Peyer's patch (tissue), 4 donors: ENCODE measurements around the gene PRTG. TPM values are rescaled to one million over a fixed set of nuclear protein-coding genes. Genes with fewer than 3 reads are reported as not detected.

Source experiments
- DNase-seq, 3 donors: peaks; one replicate each; pipeline ENCODE4 v3.0.0-alpha.2; 2017 to 2019
- H3K27ac ChIP-seq, 4 donors: fragments of 200-600 bp; sonication (generic); one replicate each; pipeline ENCODE4 v1.5.1; 2016 to 2019
- H3K27me3 ChIP-seq, 2 donors: fragments of 200-600 bp; sonication (generic); one replicate each; pipeline ENCODE4 v1.5.1; 2019
- H3K36me3 ChIP-seq, 3 donors: fragments of 200-600 bp; sonication (generic); one replicate each; pipeline ENCODE4 v1.5.1; 2016 to 2019
- H3K4me1 ChIP-seq, 4 donors: fragments of 200-600 bp; sonication (generic); one replicate each; pipeline ENCODE4 v1.5.1; 2016 to 2019
- H3K4me3 ChIP-seq, 4 donors: fragments of 200-600 bp; sonication (generic); 1 replicate in 3 of 4; 2 replicates in 1 of 4; pipeline ENCODE4 v1.5.1; 2016 to 2019; ENCODE audit warnings: mild to moderate bottlenecking in 1 of 4
- H3K9me3 ChIP-seq, 4 donors: fragments of 200-600 bp; sonication (generic); one replicate each; pipeline ENCODE4 v1.5.1; 2016 to 2019; ENCODE audit warnings: mild to moderate bottlenecking in 1 of 4
- POLR2A ChIP-seq, 2 donors: fragments of 450-650 bp; IDR thresholded peaks; one replicate each; pipeline ENCODE4 v1.5.1; 2017; ENCODE audit warnings: antibody characterized with exemption in 2 of 2, mild to moderate bottlenecking in 2 of 2, moderate library complexity in 2 of 2
- total RNA-seq, 4 donors: library from RNA; depleted of rRNA; stranded (reverse); fragments of >200 nt; gene quantifications; one replicate each; pipeline ENCODE4 v1.1.0, GENCODE V29; 2016
- TF ChIP-seq, protein P1 (sequence below), 6 experiments: fragments of 450-650 bp in 4 of 6; fragments of 200-600 bp in 2 of 6; sonication (generic) in 1 of 6; IDR thresholded peaks; one replicate each; pipeline ENCODE4 v1.5.1; 2017 to 2019; ENCODE audit warnings: antibody characterized with exemption in 6 of 6, mild to moderate bottlenecking in 3 of 6, moderate library complexity in 1 of 6

Gene PRTG
- total RNA-seq, 4 donors from 2014 or later = 0.19 to 6.6 (median 0.54) TPM; not detected in 1

DNA sequence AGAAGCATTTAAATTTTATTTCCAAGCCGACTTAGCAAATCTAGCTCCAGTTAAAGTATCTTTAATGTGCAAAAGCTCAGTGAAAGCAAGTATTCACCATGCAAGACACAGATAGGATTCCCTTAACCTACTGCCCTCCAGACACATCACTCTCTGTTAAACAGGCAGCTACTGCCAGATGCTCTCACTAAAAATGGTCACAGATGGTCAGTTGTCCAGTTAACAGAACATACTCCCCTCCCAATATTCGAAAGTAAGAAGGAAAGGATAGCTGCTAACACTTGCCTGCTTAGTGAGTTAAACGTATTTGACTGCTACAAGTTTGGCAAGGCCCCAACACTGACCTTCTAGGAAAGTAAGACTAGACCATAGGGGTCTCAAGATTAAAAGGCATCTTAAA is 73.7 kb downstream of the PRTG start:
- Histone ChIP-seq H3K36me3 (no peaks in the 10 kb centered on the region), H3K27ac (no peak overlapping the region), H3K4me3 (no peak overlapping the region), H3K9me3 (no peaks in the 10 kb centered on the region), H3K27me3 (no peaks in the 10 kb centered on the region), H3K4me1 (no peaks in the 10 kb centered on the region)
- TF ChIP-seq, protein P1, sequence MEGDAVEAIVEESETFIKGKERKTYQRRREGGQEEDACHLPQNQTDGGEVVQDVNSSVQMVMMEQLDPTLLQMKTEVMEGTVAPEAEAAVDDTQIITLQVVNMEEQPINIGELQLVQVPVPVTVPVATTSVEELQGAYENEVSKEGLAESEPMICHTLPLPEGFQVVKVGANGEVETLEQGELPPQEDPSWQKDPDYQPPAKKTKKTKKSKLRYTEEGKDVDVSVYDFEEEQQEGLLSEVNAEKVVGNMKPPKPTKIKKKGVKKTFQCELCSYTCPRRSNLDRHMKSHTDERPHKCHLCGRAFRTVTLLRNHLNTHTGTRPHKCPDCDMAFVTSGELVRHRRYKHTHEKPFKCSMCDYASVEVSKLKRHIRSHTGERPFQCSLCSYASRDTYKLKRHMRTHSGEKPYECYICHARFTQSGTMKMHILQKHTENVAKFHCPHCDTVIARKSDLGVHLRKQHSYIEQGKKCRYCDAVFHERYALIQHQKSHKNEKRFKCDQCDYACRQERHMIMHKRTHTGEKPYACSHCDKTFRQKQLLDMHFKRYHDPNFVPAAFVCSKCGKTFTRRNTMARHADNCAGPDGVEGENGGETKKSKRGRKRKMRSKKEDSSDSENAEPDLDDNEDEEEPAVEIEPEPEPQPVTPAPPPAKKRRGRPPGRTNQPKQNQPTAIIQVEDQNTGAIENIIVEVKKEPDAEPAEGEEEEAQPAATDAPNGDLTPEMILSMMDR (IDR thresholded peaks at IDR 0.05) = no peak
- TF ChIP-seq POLR2A (IDR thresholded peaks at IDR 0.05) = no peak
- no peak for DNase-seq

DNA sequence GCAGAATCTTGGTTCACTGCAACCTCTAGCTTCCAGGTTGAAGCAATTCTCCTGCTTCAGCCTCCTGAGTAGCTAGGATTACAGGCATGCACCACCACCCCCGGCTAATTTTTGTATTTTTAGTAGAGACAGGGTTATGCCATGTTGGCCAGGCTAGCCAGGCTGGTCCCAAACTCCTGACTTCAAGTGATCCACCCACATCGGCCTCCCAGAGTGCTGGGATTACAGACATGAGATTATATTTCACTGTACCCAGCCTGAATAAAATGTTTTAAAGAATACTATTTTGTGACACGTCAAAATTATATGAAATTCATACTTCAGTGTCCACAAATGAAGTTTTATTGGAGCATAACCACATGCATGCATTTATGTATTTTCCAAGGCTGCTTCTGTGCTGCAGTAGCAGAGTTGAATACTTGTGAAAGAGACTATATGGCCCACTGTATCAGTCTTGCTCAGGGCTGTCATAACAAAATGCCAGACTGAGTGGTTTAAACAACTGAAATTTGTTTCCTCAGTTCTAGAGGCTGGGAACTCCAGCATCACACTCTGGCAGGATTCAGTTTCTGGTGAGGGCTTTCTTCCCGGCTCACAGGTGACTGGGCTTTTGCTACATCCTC is 77.2 kb downstream of the PRTG start:
- Histone ChIP-seq H3K27me3 (no peaks in the 10 kb centered on the region), H3K4me1 (no peaks in the 10 kb centered on the region), H3K4me3 (no peak overlapping the region), H3K9me3 (no peaks in the 10 kb centered on the region), H3K27ac (no peak overlapping the region), H3K36me3 (no peaks in the 10 kb centered on the region)
- DNase-seq = no peak
- no peak for TF ChIP-seq POLR2A (IDR thresholded peaks at IDR 0.05)
- TF ChIP-seq, protein P1 (IDR thresholded peaks at IDR 0.05) = no peak

DNA sequence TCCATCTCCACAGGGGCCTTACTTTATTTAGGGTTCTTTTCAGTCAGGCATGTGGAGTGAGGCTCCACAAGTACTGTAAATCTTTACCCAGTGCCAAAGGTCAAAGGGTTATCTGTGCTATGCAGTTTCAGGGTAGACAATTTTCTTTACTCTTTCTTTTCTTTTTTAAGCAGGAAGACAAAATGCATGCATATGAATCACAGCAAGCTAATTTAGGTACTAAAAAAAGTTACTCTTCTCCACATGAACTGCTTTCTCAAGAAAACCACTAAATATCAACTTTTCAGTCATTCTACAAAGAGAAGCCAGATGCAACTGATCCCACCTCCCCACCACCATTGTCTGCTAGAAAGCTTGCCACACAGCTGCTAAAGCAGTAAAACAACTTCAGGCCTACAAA is 81.5 kb downstream of the PRTG start:
- H3K27ac ChIP-seq = no peak overlapping the region
- H3K27me3 ChIP-seq = no peaks in the 10 kb centered on the region
- H3K36me3 ChIP-seq = no peaks in the 10 kb centered on the region
- no peaks in the 10 kb centered on the region for H3K9me3 ChIP-seq
- H3K4me3 ChIP-seq = no peak overlapping the region
- no peak for DNase-seq
- no peak for TF ChIP-seq POLR2A (IDR thresholded peaks at IDR 0.05)
- TF ChIP-seq, protein P1 (IDR thresholded peaks at IDR 0.05) = no peak
- no peaks in the 10 kb centered on the region for H3K4me1 ChIP-seq

DNA sequence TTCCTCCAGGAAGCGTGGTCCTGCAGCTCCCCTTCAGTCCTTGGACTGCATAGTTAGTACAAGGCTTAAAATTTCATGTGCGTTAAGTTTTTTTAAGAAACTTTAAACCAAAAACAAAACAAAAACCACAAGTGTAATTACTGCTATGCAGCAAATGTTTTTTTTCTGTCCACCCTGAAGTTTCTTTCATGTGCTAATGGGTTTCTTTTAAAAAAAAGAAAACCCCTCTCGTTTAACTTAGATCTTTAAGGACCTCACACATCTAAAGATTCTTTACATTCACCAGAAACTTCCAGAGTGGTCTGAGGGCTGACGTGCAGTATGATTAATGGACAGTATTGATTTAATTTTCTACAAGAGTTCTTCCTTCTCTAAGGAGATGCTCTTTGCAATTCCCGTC is 82.8 kb downstream of the PRTG start:
- no peaks in the 10 kb centered on the region for H3K4me1 ChIP-seq
- H3K36me3 ChIP-seq = no peaks in the 10 kb centered on the region
- no peaks in the 10 kb centered on the region for H3K9me3 ChIP-seq
- no peak for DNase-seq
- H3K4me3 ChIP-seq = no peak overlapping the region
- TF ChIP-seq POLR2A (IDR thresholded peaks at IDR 0.05) = no peak
- TF ChIP-seq, protein P1 (IDR thresholded peaks at IDR 0.05) = no peak
- no peaks in the 10 kb centered on the region for H3K27me3 ChIP-seq
- H3K27ac ChIP-seq = no peak overlapping the region

DNA sequence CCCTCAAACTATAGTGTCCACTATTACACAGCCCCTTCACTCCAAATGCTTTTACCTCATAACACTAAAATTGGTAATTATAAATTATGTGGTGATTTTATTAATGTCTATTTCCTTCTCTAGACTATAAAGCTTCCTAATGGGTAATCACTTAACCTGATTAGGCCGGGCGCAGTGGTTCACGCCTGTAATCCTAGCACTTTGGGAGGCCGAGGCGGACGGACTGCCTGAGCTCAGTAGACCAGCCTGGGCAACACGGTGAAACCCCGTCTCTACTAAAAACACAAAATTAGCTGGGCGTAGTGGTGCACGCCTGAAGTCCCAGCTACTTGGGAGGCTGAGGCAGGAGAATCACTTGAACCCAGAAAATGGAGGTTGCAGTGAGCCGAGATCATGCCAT is 83.5 kb downstream of the PRTG start:
- no peak for DNase-seq
- H3K36me3 ChIP-seq = no peaks in the 10 kb centered on the region
- no peak overlapping the region for H3K27ac ChIP-seq
- no peak overlapping the region for H3K4me3 ChIP-seq
- H3K4me1 ChIP-seq = no peaks in the 10 kb centered on the region
- no peaks in the 10 kb centered on the region for H3K27me3 ChIP-seq
- TF ChIP-seq POLR2A (IDR thresholded peaks at IDR 0.05) = no peak
- TF ChIP-seq, protein P1 (IDR thresholded peaks at IDR 0.05) = no peak
- no peaks in the 10 kb centered on the region for H3K9me3 ChIP-seq

DNA sequence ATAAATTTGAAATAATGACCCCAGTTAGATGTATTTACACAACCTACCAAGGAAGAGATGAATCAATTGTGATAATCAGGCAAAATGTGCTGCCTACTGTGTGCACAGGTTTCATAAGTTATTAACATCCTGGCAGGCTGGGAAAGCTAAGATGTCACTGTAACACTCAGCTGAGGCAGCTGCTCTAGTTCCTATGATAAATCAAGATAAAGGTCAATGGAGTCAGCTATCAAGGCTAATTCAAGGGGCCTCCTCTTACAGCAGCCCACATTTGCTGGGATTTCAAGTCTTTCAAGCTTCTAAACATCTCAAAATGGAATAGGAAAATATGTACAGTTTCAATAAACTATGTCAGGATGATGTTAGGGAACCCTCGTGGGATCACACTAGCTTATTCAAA is 84.1 kb downstream of the PRTG start:
- Histone ChIP-seq H3K4me1 (no peaks in the 10 kb centered on the region), H3K36me3 (no peaks in the 10 kb centered on the region), H3K27me3 (no peaks in the 10 kb centered on the region), H3K9me3 (no peaks in the 10 kb centered on the region), H3K27ac (no peak overlapping the region), H3K4me3 (no peak overlapping the region)
- TF ChIP-seq POLR2A (IDR thresholded peaks at IDR 0.05) = no peak
- TF ChIP-seq, protein P1 (IDR thresholded peaks at IDR 0.05) = no peak
- no peak for DNase-seq
